ENCODE results near the gene ARGLU1.

- TF ChIP-seq CTCF (IDR thresholded peaks at IDR 0.05) (no peak), POLR2A (IDR thresholded peaks at IDR 0.05) (no peak), EP300 (IDR thresholded peaks at IDR 0.05) (no peak)
Measured at GRCh38 chr13:106524108-106524507, 43.8 kb downstream of the ARGLU1 start.

Measured in suprapubic skin (tissue), 3 donors.